NK-92 (cell line): ENCODE data around the gene NCAPG2.

Experiments
- DNase-seq: peaks from one replicate; lab custom pipeline; 2025; ENCODE audit not compliant: unreplicated experiment; lab: John Stamatoyannopoulos, UW

Gene NCAPG2

GRCh38 chr7:158602905-158603772 is 101.5 kb downstream of the NCAPG2 start:
- DNase-seq: no peak

GRCh38 chr7:158602041-158602440 is 102.6 kb downstream of the NCAPG2 start:
- no peak for DNase-seq

GRCh38 chr7:158601090-158601489 is 103.5 kb downstream of the NCAPG2 start:
- no peak for DNase-seq

- DNase-seq: no peak
Observed at GRCh38 chr7:158596745-158597144, 107.9 kb downstream of the NCAPG2 start.

GRCh38 chr7:158596309-158596708 is 108.3 kb downstream of the NCAPG2 start:
- no peak for DNase-seq

GRCh38 chr7:158595068-158595467 is 109.5 kb downstream of the NCAPG2 start:
- no peak for DNase-seq

GRCh38 chr7:158592541-158592940 is 112.1 kb downstream of the NCAPG2 start:
- no peak for DNase-seq

GRCh38 chr7:158591944-158592343 is 112.7 kb downstream of the NCAPG2 start:
- no peak for DNase-seq

- DNase-seq: no peak
Observed at GRCh38 chr7:158590181-158590530, 114.4 kb downstream of the NCAPG2 start.

GRCh38 chr7:158589653-158590052 is 115.0 kb downstream of the NCAPG2 start:
- DNase-seq: no peak

GRCh38 chr7:158588878-158589442 is 115.6 kb downstream of the NCAPG2 start:
- DNase-seq: no peak

GRCh38 chr7:158588085-158588877 is 116.3 kb downstream of the NCAPG2 start:
- no peak for DNase-seq

- DNase-seq: no peak
Observed at GRCh38 chr7:158587162-158588084, 117.2 kb downstream of the NCAPG2 start, which contains the start of gene PTPRN2. PTPRN2 (minus strand) TSS chr7:158587823.

GRCh38 chr7:158586499-158587161 is 118.0 kb downstream of the NCAPG2 start:
- DNase-seq: no peak

- no peak for DNase-seq
Observed at GRCh38 chr7:158585721-158586498, 118.7 kb downstream of the NCAPG2 start.

GRCh38 chr7:158584407-158584806 is 120.2 kb downstream of the NCAPG2 start:
- DNase-seq: no peak

- no peak for DNase-seq
Observed at GRCh38 chr7:158583810-158584209, 120.8 kb downstream of the NCAPG2 start.

- no peak for DNase-seq
Observed at GRCh38 chr7:158583143-158583542, 121.5 kb downstream of the NCAPG2 start.

- DNase-seq: no peak
Observed at GRCh38 chr7:158582089-158582456, 122.5 kb downstream of the NCAPG2 start.
